ENCODE data around the gene IL2RA. TPM values are rescaled to one million over a fixed set of nuclear protein-coding genes. Genes with fewer than 3 reads are reported as not detected.

Gene IL2RA
- polyA plus RNA-seq, 1 donor from 2014 or later, result not detected

- no peak for TF ChIP-seq EP300 (conservative IDR thresholded peaks at IDR 0.05; ENCODE audit: poor library complexity, severe bottlenecking)
- TF ChIP-seq MXI1 (conservative IDR thresholded peaks at IDR 0.05; ENCODE audit: poor library complexity, severe bottlenecking), result no peak
- no peak for TF ChIP-seq REST (IDR thresholded peaks at IDR 0.05; ENCODE audit: borderline replicate concordance)
- no peak for TF ChIP-seq EZH2 (IDR thresholded peaks at IDR 0.05; ENCODE audit: borderline replicate concordance, insufficient read depth, low read length, poor library complexity, severe bottlenecking)
- TF ChIP-seq RAD21 (conservative IDR thresholded peaks at IDR 0.05), result no peak
- no peak for TF ChIP-seq TAF1 (IDR thresholded peaks at IDR 0.05; ENCODE audit: low read depth)
- TF ChIP-seq SMC3 (conservative IDR thresholded peaks at IDR 0.05; ENCODE audit: poor library complexity), result no peak
- TF ChIP-seq, protein P1, sequence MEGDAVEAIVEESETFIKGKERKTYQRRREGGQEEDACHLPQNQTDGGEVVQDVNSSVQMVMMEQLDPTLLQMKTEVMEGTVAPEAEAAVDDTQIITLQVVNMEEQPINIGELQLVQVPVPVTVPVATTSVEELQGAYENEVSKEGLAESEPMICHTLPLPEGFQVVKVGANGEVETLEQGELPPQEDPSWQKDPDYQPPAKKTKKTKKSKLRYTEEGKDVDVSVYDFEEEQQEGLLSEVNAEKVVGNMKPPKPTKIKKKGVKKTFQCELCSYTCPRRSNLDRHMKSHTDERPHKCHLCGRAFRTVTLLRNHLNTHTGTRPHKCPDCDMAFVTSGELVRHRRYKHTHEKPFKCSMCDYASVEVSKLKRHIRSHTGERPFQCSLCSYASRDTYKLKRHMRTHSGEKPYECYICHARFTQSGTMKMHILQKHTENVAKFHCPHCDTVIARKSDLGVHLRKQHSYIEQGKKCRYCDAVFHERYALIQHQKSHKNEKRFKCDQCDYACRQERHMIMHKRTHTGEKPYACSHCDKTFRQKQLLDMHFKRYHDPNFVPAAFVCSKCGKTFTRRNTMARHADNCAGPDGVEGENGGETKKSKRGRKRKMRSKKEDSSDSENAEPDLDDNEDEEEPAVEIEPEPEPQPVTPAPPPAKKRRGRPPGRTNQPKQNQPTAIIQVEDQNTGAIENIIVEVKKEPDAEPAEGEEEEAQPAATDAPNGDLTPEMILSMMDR (IDR thresholded peaks at IDR 0.05; ENCODE audit: poor library complexity, severe bottlenecking), result no peak
- TF ChIP-seq POLR2AphosphoS5 (IDR thresholded peaks at IDR 0.05), result no peak
- H3K9me2 ChIP-seq (ENCODE audit: insufficient read depth, low read length), result no peaks in the 10 kb centered on the region
- H3K4me2 ChIP-seq (ENCODE audit: low read length), result no peak overlapping the region
- no peaks in the 10 kb centered on the region for H3K79me2 ChIP-seq (replicated peaks; ENCODE audit: insufficient read depth, low read length)
- H3K4me3 ChIP-seq (ENCODE audit: low read length), result no peak overlapping the region
- no peaks in the 10 kb centered on the region for H4K20me1 ChIP-seq (ENCODE audit: insufficient read depth)
- H3K9ac ChIP-seq (ENCODE audit: low read length), result no peak overlapping the region
- no peak overlapping the region for H3K27ac ChIP-seq (ENCODE audit: low read length)
- no peaks in the 10 kb centered on the region for H3K9me3 ChIP-seq (ENCODE audit: low read length)
- H3K36me3 ChIP-seq (ENCODE audit: insufficient read depth, low read length), result no peaks in the 10 kb centered on the region
- H3F3A ChIP-seq (ENCODE audit: insufficient read depth, low read length, poor library complexity, severe bottlenecking), result no peaks in the 10 kb centered on the region
- no peak overlapping the region for H2AFZ ChIP-seq (ENCODE audit: low read depth, low read length)
- H3K27me3 ChIP-seq (ENCODE audit: insufficient read depth, low read depth, low read length), result no peaks in the 10 kb centered on the region
Measured at GRCh38 chr10:6008497-6009142, 53.5 kb downstream of the IL2RA start.

DNA sequence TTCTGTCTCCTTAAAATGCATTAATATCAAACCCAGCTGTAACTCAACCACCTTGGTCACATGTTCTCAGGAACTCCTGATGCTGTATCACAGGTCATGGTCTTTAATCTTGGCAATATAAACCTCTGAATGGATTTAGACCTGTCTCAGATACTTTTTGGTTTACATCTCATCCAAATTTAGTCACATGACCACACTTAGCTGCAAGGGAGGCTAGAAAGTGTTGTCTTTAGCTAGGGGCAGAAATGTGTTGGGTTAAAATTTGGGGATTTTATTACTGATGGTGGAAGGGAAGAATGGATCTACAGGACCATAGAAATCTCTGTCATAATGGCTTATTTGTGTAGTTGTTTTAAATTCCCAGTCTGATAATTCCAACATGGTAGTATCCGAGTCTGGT, 55.2 kb downstream of the IL2RA start:
- no peak overlapping the region for H3K9ac ChIP-seq (ENCODE audit: low read length)
- no peak overlapping the region for H3K4me2 ChIP-seq (ENCODE audit: low read length)
- no peaks in the 10 kb centered on the region for H3K9me3 ChIP-seq (ENCODE audit: low read length)
- H3K27ac ChIP-seq (ENCODE audit: low read length), result no peak overlapping the region
- H3K79me2 ChIP-seq (replicated peaks; ENCODE audit: insufficient read depth, low read length), result no peaks in the 10 kb centered on the region
- no peaks in the 10 kb centered on the region for H3K36me3 ChIP-seq (ENCODE audit: insufficient read depth, low read length)
- H3F3A ChIP-seq (ENCODE audit: insufficient read depth, low read length, poor library complexity, severe bottlenecking), result no peaks in the 10 kb centered on the region
- TF ChIP-seq SMC3 (conservative IDR thresholded peaks at IDR 0.05; ENCODE audit: poor library complexity) (no peak), REST (IDR thresholded peaks at IDR 0.05; ENCODE audit: borderline replicate concordance) (no peak), MXI1 (conservative IDR thresholded peaks at IDR 0.05; ENCODE audit: poor library complexity, severe bottlenecking) (no peak), EZH2 (IDR thresholded peaks at IDR 0.05; ENCODE audit: borderline replicate concordance, insufficient read depth, low read length, poor library complexity, severe bottlenecking) (no peak), POLR2AphosphoS5 (IDR thresholded peaks at IDR 0.05) (no peak), EP300 (conservative IDR thresholded peaks at IDR 0.05; ENCODE audit: poor library complexity, severe bottlenecking) (no peak), TAF1 (IDR thresholded peaks at IDR 0.05; ENCODE audit: low read depth) (no peak), RAD21 (conservative IDR thresholded peaks at IDR 0.05) (no peak)
- TF ChIP-seq, protein P1 (IDR thresholded peaks at IDR 0.05; ENCODE audit: poor library complexity, severe bottlenecking), result no peak
- no peaks in the 10 kb centered on the region for H4K20me1 ChIP-seq (ENCODE audit: insufficient read depth)
- H3K4me3 ChIP-seq (ENCODE audit: low read length), result no peak overlapping the region
- H3K9me2 ChIP-seq (ENCODE audit: insufficient read depth, low read length), result no peaks in the 10 kb centered on the region
- no peak overlapping the region for H2AFZ ChIP-seq (ENCODE audit: low read depth, low read length)
- no peaks in the 10 kb centered on the region for H3K27me3 ChIP-seq (ENCODE audit: insufficient read depth, low read depth, low read length)

Data from neural cell (in vitro differentiated cells).